Tibial nerve (tissue), 4 donors: Measurements from ENCODE around the gene IRX3. TPM values are rescaled to one million over a fixed set of nuclear protein-coding genes. Genes with fewer than 3 reads are reported as not detected.

Experiments
- DNase-seq, 2 donors: peaks; one replicate each; pipeline ENCODE4 v3.0.0-alpha.2; 2019; ENCODE audit warnings: low spot score in 2 of 2
- H3K27ac ChIP-seq, 4 donors: fragments of 200-600 bp; sonication (generic) in 3 of 4; one replicate each; pipeline ENCODE4 v1.5.1; 2017 to 2019; ENCODE audit warnings: mild to moderate bottlenecking in 1 of 4
- H3K27me3 ChIP-seq, 2 donors: fragments of 200-600 bp; sonication (generic) in 1 of 2; one replicate each; pipeline versions ENCODE4 v1.5.1 to v1.6.0; 2017 to 2019
- H3K36me3 ChIP-seq, 3 donors: fragments of 200-600 bp; sonication (generic); one replicate each; pipeline ENCODE4 v1.5.1; 2018 to 2019
- H3K4me1 ChIP-seq, 4 donors: fragments of 200-600 bp; sonication (generic) in 3 of 4; one replicate each; pipeline ENCODE4 v1.5.1; 2017 to 2019
- H3K4me3 ChIP-seq, 4 donors: fragments of 200-600 bp; sonication (generic) in 3 of 4; one replicate each; pipeline ENCODE4 v1.5.1; 2017 to 2019; ENCODE audit warnings: mild to moderate bottlenecking in 1 of 4, moderate library complexity in 1 of 4
- H3K9me3 ChIP-seq, 4 donors: fragments of 200-600 bp; sonication (generic) in 3 of 4; one replicate each; pipeline ENCODE4 v1.5.1; 2017 to 2019
- CTCF ChIP-seq, 5 experiments: fragments of 200-600 bp in 3 of 5; fragments of 450-650 bp in 2 of 5; sonication (generic) in 3 of 5; IDR thresholded peaks; one replicate each; pipeline ENCODE4 v1.5.1; 2016 to 2019; ENCODE audit warnings: antibody characterized with exemption in 5 of 5, mild to moderate bottlenecking in 3 of 5, moderate library complexity in 2 of 5
- EP300 ChIP-seq, 2 donors: sonication (generic); formaldehyde crosslinking; IDR thresholded peaks; one replicate each; pipeline ENCODE4 v1.6.1; 2017; ENCODE audit warnings: antibody characterized with exemption in 2 of 2, mild to moderate bottlenecking in 1 of 2
- POLR2A ChIP-seq, 2 donors: fragments of 450-650 bp; IDR thresholded peaks; one replicate each; pipeline ENCODE4 v1.6.1; 2017; ENCODE audit warnings: antibody characterized with exemption in 2 of 2, mild to moderate bottlenecking in 2 of 2, moderate library complexity in 2 of 2
- WGBS, 2 donors: methylation state at CpG; one replicate each; pipeline ENCODE4 v1.1.5; 2018; 5-methylcytosine and 5-hydroxymethylcytosine counted together
- total RNA-seq, 4 donors: library from RNA; depleted of rRNA; stranded (reverse); fragments of >200 nt; gene quantifications; one replicate each; pipeline ENCODE4 v1.1.0, GENCODE V29; 2016

The IRX3 gene
- total RNA-seq, 4 donors from 2014 or later: 1.3 to 10.5 (median 2.0) TPM

DNA sequence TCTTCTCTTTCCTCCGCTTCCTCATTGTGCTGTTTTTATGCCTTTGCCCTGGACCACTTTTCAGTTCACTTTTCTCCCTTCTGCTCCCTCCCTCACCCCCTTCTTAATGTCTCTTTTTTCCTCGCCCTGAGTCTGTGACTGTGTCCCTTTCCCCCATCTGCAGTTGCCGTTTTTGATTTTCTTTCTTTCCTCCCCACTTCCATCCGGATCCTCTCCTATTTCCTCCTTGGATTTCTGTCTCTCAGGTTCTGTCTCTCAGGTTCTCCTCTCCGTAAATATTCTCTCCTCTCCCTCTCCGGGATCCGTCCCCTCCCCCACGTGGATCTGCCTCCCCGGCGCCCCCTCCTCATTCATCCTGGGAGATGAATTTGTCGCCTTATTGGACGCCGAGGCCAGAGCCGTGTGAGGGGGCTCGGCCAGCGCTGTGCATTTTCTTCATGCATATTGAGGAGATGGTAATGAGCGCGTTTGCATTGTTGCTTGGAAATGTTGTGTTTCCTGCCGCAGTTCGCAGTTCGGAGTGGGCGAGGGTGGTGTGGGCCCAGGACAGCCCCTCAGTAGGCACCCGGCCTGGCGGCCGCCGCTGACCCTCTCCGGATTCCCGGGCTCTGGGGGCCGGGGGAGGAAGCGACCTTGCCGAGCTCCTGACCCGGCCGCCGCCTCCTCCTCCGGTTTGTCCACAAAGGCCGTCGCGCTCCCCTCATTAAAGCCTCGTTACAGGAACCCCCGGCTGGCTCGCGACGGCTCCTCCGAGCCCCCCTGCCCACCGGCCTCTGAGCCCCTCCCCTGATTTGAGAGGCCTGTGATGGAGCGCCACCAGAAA is 4.5 kb upstream of the IRX3 start:
- no peak for TF ChIP-seq POLR2A (IDR thresholded peaks at IDR 0.05)
- TF ChIP-seq EP300 (IDR thresholded peaks at IDR 0.05): no peak
- TF ChIP-seq CTCF (IDR thresholded peaks at IDR 0.05): no peak
- Histone ChIP-seq H3K27ac (no peak overlapping the region), H3K9me3 (peaks cover 0 to 14% (median 0%) of the 10 kb centered on the region in 4 donors), H3K27me3 (peaks cover 0 to 77% of the 10 kb centered on the region in 2 donors), H3K4me3 (no peak overlapping the region), H3K36me3 (no peaks in the 10 kb centered on the region), H3K4me1 (peaks cover 0 to 38% (median 4%) of the 10 kb centered on the region in 4 donors)
- WGBS, 2 donors: 5% methylated on average over 22 to 46 of the region's 46 CpGs
- no peak for DNase-seq

GRCh38 chr16:54289945-54290832 is 3.6 kb upstream of the IRX3 start:
- H3K27me3 ChIP-seq: peaks cover 0 to 82% of the 10 kb centered on the region in 2 donors
- DNase-seq: no peak
- H3K4me1 ChIP-seq: peaks cover 0 to 46% (median 4%) of the 10 kb centered on the region in 4 donors
- no peak for TF ChIP-seq POLR2A (IDR thresholded peaks at IDR 0.05)
- no peak for TF ChIP-seq EP300 (IDR thresholded peaks at IDR 0.05)
- TF ChIP-seq CTCF (IDR thresholded peaks at IDR 0.05): no peak
- no peak overlapping the region for H3K4me3 ChIP-seq
- 2 to 5% methylated on average over 57 to 62 of the region's 62 CpGs for WGBS, 2 donors
- peaks cover 0 to 6% (median 0%) of the 10 kb centered on the region in 4 donors for H3K9me3 ChIP-seq
- H3K36me3 ChIP-seq: no peaks in the 10 kb centered on the region
- no peak overlapping the region for H3K27ac ChIP-seq

DNA sequence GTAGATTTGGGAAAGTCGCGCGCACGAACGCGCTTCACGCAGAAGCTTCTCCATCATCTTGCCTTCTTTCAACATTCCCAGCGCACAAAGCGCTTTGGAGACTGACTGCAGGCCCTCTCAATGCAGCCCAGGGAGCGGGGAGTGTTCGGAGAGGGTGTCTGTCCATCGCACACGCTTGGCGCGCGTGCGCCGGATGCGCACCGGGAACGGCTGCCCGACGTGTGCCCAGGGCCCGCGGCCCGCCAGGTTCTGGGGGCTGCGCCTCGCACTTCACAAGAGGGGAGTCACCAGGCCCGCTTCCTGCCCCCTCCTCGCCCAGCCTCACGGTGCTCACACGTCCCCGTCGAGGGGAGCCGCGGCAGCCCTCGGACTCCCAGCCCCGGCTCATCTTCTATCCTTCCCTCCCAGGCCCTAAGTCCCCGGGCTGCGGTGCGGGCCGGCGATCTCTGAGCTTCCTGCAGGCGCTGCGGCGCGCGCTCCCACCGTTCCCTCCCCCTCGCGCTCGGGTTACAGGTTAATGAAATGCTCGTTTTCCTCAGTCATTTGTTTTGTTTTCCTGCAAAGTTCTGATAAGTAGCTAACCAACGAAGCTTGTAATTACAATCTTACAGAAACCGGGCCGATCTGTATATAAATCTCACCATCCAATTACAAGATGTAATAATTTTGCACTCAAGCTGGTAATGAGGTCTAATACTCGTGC is 2.8 kb upstream of the IRX3 start:
- TF ChIP-seq CTCF (IDR thresholded peaks at IDR 0.05): no peak
- no peak for TF ChIP-seq POLR2A (IDR thresholded peaks at IDR 0.05)
- TF ChIP-seq EP300 (IDR thresholded peaks at IDR 0.05): no peak
- Histone ChIP-seq H3K4me3 (no peak overlapping the region), H3K9me3 (no peaks in the 10 kb centered on the region), H3K4me1 (peaks cover 0 to 54% (median 5%) of the 10 kb centered on the region in 4 donors), H3K27ac (no peak overlapping the region), H3K27me3 (peaks cover 0 to 84% of the 10 kb centered on the region in 2 donors), H3K36me3 (no peaks in the 10 kb centered on the region)
- 5 to 7% methylated on average over 40 to 53 of the region's 57 CpGs for WGBS, 2 donors
- DNase-seq: no peak

GRCh38 chr16:54288835-54289241 is 2.3 kb upstream of the IRX3 start:
- Histone ChIP-seq H3K36me3 (no peaks in the 10 kb centered on the region), H3K9me3 (no peaks in the 10 kb centered on the region), H3K27me3 (peaks cover 1 to 86% of the 10 kb centered on the region in 2 donors), H3K27ac (no peak overlapping the region), H3K4me3 (no peak overlapping the region), H3K4me1 (peaks cover 0 to 60% (median 7%) of the 10 kb centered on the region in 4 donors)
- 2 to 11% methylated on average over 20 to 24 of the region's 25 CpGs for WGBS, 2 donors
- no peak for DNase-seq
- no peak for TF ChIP-seq POLR2A (IDR thresholded peaks at IDR 0.05)
- TF ChIP-seq CTCF (IDR thresholded peaks at IDR 0.05): no peak
- TF ChIP-seq EP300 (IDR thresholded peaks at IDR 0.05): no peak
